HG03159 (cell line): ENCODE results near the gene OGFOD2.

Source experiments
- ATAC-seq: cut with Tn5 transposase; IDR thresholded peaks from one replicate; pipeline ENCODE4 v1.9.1; 2021; ENCODE audit warnings: mild to moderate bottlenecking, moderate library complexity; ENCODE audit not compliant: unreplicated experiment

OGFOD2 gene

GRCh38 chr12:122988036-122988435 is 13.0 kb downstream of the OGFOD2 start:
- ATAC-seq, result no peak

- ATAC-seq, result no peak
These were observed 13.7 kb downstream of the OGFOD2 start for GRCh38 chr12:122988612-122989212.

GRCh38 chr12:122989225-122989839 is 14.3 kb downstream of the OGFOD2 start:
- ATAC-seq, result no peak

GRCh38 chr12:122989874-122990419 is 14.9 kb downstream of the OGFOD2 start:
- ATAC-seq, result no peak

GRCh38 chr12:122990561-122990960 is 15.5 kb downstream of the OGFOD2 start:
- no peak for ATAC-seq

GRCh38 chr12:122990961-122991622 is 16.0 kb downstream of the OGFOD2 start:
- no peak for ATAC-seq

- no peak for ATAC-seq
These were observed 16.7 kb downstream of the OGFOD2 start for GRCh38 chr12:122991623-122992275.

GRCh38 chr12:122992386-122992785 is 17.3 kb downstream of the OGFOD2 start:
- ATAC-seq, result no peak

- no peak for ATAC-seq
These were observed 19.2 kb downstream of the OGFOD2 start for GRCh38 chr12:122994140-122994675.

- no peak for ATAC-seq
These were observed 19.9 kb downstream of the OGFOD2 start for GRCh38 chr12:122994781-122995502.

GRCh38 chr12:122995503-122996187 is 20.6 kb downstream of the OGFOD2 start:
- no peak for ATAC-seq

- no peak for ATAC-seq
These were observed 21.2 kb downstream of the OGFOD2 start for GRCh38 chr12:122996188-122996601.

GRCh38 chr12:122996621-122997342 is 21.7 kb downstream of the OGFOD2 start:
- ATAC-seq, result no peak

- ATAC-seq, result no peak
These were observed 22.6 kb downstream of the OGFOD2 start for GRCh38 chr12:122997343-122998250.

GRCh38 chr12:122998316-122998715 is 23.3 kb downstream of the OGFOD2 start:
- no peak for ATAC-seq

- no peak for ATAC-seq
These were observed 24.3 kb downstream of the OGFOD2 start for GRCh38 chr12:122999196-122999946.

GRCh38 chr12:122999986-123000420 is 25.0 kb downstream of the OGFOD2 start:
- no peak for ATAC-seq

- ATAC-seq, result no peak
These were observed 25.5 kb downstream of the OGFOD2 start for GRCh38 chr12:123000578-123000977.
